GM19455 (cell line): ENCODE results near the gene NUDT6.
"Not testable (repeated sequence)": the region's sequence is repeated elsewhere in the genome, so short reads cannot be mapped to it uniquely, and the experiment has no call there.

Experiments used
- ATAC-seq: cut with Tn5 transposase; IDR thresholded peaks from one replicate; pipeline ENCODE4 v1.9.1; 2021; ENCODE audit not compliant: unreplicated experiment

NUDT6 gene

GRCh38 chr4:122921971-122922876 is at the start of gene NUDT6:
Gene NUDT6, minus strand, starts transcription at chr4:122922597. Its CDS starts 25 bp downstream, at chr4:122922572.
- peak; percentile 56 for ATAC-seq

GRCh38 chr4:122968227-122968812 is 45.9 kb upstream of the NUDT6 start:
- no peak for ATAC-seq

GRCh38 chr4:122967231-122967630 is 44.8 kb upstream of the NUDT6 start:
- ATAC-seq, result no peak

- ATAC-seq, result no peak
Observed at GRCh38 chr4:122966201-122966600, 43.8 kb upstream of the NUDT6 start.

GRCh38 chr4:122963216-122963615 is 40.8 kb upstream of the NUDT6 start:
- ATAC-seq, result no peak

GRCh38 chr4:122960611-122961000 is 38.2 kb upstream of the NUDT6 start:
- no peak for ATAC-seq

- ATAC-seq, result no peak
Observed at GRCh38 chr4:122959981-122960610, 37.7 kb upstream of the NUDT6 start.

- ATAC-seq, result no peak
Observed at GRCh38 chr4:122959441-122959840, 37.0 kb upstream of the NUDT6 start.

GRCh38 chr4:122958505-122958904 is 36.1 kb upstream of the NUDT6 start:
- no peak for ATAC-seq

- no peak for ATAC-seq
Observed at GRCh38 chr4:122953924-122954323, 31.5 kb upstream of the NUDT6 start.

GRCh38 chr4:122952028-122952427 is 29.6 kb upstream of the NUDT6 start:
- no peak for ATAC-seq

- ATAC-seq, result no peak
Observed at GRCh38 chr4:122948671-122949070, 26.3 kb upstream of the NUDT6 start.

GRCh38 chr4:122946142-122946541 is 23.7 kb upstream of the NUDT6 start:
- no peak for ATAC-seq

- not testable (repeated sequence) for ATAC-seq
Observed at GRCh38 chr4:122945136-122945535, 22.7 kb upstream of the NUDT6 start.

GRCh38 chr4:122932763-122933162 is 10.4 kb upstream of the NUDT6 start:
- ATAC-seq, result no peak

- no peak for ATAC-seq
Observed at GRCh38 chr4:122930862-122931261, 8.5 kb upstream of the NUDT6 start.

GRCh38 chr4:122928930-122929329 is 6.5 kb upstream of the NUDT6 start:
- ATAC-seq, result no peak

GRCh38 chr4:122922877-122923511 is 597 bp upstream of the NUDT6 start:
- peak; percentile 97 for ATAC-seq

- ATAC-seq, result no peak
Observed at GRCh38 chr4:122921300-122921699, 1.1 kb downstream of the NUDT6 start.

- no peak for ATAC-seq
Observed at GRCh38 chr4:122920473-122920872, 1.9 kb downstream of the NUDT6 start.

GRCh38 chr4:122917731-122918130 is 4.7 kb downstream of the NUDT6 start:
- ATAC-seq, result no peak
